VCaP (cell line): ENCODE data around the gene CNOT6.
A peak's percentile ranks its signal among the peaks of the same experiment; 100 is the strongest.
"Not testable (repeated sequence)": the region's sequence is repeated elsewhere in the genome, so short reads cannot be mapped to it uniquely, and the experiment has no call there.

Experiments used
- H3K27ac ChIP-seq: fragments of 450-650 bp; 2 replicates; pipeline ENCODE4 v1.5.1; 2017
- TF ChIP-seq, protein P1 (sequence below): fragments of 450-650 bp; conservative IDR thresholded peaks from 2 replicates; pipeline ENCODE4 v1.5.1; 2017; ENCODE audit warnings: mild to moderate bottlenecking, moderate library complexity

The CNOT6 gene

DNA sequence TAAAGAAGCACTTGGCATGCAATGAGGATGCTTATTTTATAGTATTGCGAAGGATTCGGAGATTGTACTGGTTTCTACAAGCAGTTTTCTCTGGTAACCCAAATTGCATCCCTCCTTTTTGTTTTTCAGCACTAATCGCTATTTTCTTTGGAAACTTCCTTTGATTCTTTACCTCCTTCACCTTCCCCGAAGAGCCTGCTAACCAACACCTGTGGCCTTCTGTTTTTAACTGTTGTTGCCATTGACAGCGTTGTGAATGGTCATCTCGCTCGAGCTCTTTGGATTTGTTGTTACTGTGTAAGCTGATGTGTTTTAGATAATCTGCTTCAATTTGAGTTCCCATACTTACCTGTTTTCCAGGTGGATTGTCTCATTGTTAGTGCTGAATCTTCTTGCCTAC lies 1.1 kb downstream of the CNOT6 start:
- peak overlapping the region; percentile 99 for H3K27ac ChIP-seq
- TF ChIP-seq, protein P1, sequence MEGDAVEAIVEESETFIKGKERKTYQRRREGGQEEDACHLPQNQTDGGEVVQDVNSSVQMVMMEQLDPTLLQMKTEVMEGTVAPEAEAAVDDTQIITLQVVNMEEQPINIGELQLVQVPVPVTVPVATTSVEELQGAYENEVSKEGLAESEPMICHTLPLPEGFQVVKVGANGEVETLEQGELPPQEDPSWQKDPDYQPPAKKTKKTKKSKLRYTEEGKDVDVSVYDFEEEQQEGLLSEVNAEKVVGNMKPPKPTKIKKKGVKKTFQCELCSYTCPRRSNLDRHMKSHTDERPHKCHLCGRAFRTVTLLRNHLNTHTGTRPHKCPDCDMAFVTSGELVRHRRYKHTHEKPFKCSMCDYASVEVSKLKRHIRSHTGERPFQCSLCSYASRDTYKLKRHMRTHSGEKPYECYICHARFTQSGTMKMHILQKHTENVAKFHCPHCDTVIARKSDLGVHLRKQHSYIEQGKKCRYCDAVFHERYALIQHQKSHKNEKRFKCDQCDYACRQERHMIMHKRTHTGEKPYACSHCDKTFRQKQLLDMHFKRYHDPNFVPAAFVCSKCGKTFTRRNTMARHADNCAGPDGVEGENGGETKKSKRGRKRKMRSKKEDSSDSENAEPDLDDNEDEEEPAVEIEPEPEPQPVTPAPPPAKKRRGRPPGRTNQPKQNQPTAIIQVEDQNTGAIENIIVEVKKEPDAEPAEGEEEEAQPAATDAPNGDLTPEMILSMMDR = no peak

DNA sequence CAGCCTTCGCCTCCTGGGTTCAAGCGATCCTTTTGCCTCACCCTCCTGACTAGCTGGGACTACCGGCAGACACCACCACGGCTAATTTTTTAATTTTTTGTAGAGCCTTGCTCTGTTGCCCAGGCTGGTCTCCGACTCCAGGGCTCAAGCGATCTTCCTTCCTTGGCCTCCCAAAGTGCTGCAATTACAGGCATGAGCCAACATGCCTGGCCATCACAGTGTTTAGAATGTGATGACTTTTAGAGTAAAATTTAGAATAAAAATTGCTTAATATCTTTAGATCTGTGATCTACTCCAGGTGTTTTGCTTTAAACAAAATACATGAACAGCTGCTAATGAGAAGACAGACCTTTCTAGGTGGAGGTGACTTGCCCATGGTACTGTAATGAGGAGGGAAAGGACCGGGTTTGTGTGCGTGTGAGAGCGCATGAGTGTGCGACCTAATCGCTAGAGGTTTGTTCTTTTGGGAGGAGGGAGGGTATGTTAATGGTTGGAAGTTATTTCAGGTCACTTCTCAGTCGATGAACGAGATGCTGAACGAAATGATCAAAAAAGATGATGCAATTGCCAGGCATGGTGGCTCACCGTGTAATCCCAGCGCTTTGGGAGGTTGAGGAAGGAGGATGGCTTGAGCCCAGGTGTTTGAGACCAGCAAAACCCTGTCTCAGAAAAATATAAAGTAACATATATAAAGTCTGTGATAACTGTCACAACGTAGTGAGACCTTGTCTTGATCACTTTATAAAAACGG lies 2.0 kb downstream of the CNOT6 start:
- H3K27ac ChIP-seq = peak overlapping the region; percentile 99

DNA sequence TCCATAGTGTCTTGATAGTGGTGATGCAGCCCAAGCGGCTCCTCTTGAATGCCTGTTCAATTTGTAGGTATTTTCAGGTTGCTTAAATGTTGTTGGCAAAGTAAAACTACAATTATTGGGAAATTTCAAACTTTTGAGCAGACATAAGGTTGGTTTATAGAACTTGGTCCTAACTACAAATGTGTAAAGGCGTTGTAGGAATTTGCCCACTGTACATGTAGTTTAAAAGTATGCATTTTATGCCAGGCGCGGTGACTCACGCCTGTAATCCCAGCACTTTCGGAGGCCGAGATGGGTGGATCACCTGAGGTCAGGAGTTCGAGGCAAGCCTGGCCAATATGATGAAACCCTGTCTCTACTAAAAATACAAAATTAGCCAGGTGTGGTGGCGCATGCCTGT lies 2.6 kb downstream of the CNOT6 start:
- peak overlapping the region; percentile 99; the same call in 1 of the 2 replicates for H3K27ac ChIP-seq

More for the DNA sequence above, 2.0 kb downstream of the CNOT6 start:
- TF ChIP-seq, protein P1 = no peak

DNA sequence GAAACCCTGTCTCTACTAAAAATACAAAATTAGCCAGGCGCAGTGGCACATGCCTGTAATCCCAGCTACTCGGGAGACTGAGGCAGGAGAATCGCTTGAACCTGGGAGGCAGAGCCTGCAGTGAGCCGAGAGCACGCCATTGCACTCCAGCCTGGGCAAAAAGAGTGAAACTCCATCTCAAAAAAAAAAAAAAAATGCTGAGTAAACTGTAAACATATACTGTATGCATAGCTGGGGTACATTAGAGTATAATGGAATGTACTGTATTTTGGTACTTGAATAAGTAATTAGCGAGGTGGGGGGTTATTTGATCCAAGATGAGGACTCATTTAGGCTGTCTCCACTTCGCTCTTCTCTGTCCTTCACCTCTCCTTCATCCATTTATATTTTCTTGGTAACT lies 3.7 kb downstream of the CNOT6 start:
- H3K27ac ChIP-seq = peak overlapping the region; percentile 99; the same call in 1 of the 2 replicates

DNA sequence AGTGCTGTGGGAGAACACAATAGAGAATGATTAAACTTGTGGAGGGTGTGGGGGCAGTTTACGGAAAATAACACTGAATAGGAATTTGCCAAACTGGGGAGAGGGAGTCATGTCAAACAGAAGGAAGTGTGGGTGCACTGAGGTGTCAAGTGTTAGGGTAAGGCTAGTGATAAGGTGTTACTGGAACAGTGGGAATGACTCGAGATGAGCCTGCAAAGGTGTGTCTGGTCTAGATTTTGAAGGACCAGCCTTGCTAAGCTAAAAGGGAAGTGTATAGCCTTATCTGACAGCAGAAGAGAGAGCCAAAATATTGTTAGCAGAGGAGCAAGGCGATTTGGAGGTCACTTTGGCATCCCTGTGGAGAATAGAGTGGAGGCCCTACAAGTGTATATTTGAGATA lies 4.2 kb downstream of the CNOT6 start:
- TF ChIP-seq, protein P1 = no peak

DNA sequence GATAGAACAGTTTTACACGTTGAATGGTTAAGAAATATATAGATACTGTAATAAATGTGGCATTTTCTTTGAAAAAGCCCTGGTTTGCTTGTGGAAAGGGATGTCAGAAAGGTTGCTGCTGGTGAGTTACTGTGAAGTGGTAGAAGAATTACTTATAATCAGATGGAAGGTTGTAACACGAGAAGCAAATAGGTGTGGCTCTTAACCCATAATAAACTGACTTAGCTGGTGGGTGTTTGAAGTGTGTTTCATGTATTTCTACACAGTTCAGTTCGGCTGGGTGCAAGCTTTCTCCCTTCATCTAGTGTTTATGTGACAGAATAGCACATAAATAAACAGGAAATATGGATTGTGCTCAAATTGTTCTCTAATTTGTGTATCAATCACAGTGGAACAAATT lies 5.5 kb downstream of the CNOT6 start:
- TF ChIP-seq, protein P1 = no peak
- H3K27ac ChIP-seq = no peak overlapping the region

More for the DNA sequence above, 4.2 kb downstream of the CNOT6 start:
- H3K27ac ChIP-seq = no peak overlapping the region

DNA sequence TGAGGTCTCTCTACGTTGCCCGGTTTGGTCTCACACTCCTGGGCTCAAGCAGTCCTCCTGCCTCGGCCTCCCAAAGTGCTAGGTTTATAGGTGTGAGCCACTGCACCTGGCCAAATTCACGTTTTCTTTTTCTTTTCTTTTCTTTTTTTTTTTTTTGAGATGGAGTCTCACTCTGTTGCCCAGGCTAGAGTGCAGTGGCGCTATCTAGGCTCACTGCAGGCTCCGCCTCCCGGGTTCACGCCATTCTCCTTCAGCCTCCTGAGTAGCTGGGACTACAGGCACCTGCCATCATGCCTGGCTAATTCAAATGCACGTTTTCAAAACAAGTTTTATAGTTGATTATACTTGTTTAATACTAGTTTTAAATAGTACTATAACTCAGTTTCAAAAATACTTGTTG lies 6.1 kb downstream of the CNOT6 start:
- TF ChIP-seq, protein P1 = 0 out of 2 replicates have a peak, but pooled peaks have one; percentile 28
- H3K27ac ChIP-seq = not testable (repeated sequence)

DNA sequence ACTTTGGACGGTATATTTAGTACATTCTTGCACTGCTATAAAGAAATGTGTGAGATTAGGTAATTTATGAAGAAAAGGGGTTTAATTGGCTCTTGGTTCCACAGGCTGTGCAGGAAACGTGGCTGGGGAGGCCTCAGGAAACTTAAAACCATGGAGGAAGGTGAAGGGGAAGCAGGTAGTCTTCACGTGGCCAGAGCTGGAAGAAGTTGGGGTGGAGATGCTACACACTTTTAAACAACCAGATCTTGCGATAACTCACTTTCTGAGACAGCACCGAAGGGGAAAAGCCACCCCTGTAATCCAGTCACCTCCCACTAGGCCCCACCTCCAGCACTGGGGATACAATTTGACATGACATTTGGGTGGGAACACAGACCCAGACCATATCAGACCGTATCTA lies 13.5 kb downstream of the CNOT6 start:
- TF ChIP-seq, protein P1 = no peak
- H3K27ac ChIP-seq = no peak overlapping the region
